GM18499 (cell line): ENCODE data around the gene PLXNA2.

Experiments used
- ATAC-seq: cut with Tn5 transposase; IDR thresholded peaks from one replicate; pipeline ENCODE4 v1.9.1; 2021; ENCODE audit warnings: moderate number of reproducible peaks; ENCODE audit not compliant: insufficient read depth, unreplicated experiment

The PLXNA2 gene

DNA sequence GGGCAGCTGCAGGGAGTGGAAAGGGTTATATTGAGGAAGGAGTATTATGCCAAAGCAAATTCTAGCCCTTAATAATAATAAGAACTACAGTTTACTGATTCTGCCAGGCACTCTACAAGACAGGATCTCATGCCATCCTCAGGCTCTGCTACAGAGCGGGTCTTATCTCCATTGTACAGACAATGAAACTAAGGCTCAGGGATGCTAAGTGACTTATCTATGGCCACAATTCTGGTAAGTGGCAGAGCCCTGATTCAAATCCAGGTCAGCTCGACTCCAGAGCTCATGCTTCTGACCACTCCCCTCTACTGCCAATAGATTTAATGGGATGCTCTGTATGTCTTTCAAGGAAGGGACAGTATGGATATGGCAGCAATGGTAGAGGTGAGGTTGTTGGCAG is 187.1 kb downstream of the PLXNA2 start:
- ATAC-seq: no peak

DNA sequence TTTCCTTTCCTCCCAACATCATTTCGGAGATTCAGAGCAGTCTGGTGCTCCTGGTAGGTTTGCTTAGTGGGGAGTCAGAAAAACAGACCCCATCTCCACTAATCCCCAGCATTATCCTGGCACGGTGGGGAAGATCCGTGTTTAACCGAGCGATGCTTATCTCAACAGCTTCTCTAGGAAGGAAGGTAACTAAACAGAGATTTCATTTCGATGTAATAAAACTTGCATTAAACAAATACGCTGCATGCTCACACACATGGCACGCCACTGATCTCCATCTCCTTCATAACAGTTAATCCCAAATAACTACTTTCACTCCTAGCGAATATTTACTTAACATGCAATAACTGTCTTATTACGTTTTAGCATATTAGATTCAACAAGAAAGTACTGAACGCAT is 188.6 kb downstream of the PLXNA2 start:
- ATAC-seq: no peak

DNA sequence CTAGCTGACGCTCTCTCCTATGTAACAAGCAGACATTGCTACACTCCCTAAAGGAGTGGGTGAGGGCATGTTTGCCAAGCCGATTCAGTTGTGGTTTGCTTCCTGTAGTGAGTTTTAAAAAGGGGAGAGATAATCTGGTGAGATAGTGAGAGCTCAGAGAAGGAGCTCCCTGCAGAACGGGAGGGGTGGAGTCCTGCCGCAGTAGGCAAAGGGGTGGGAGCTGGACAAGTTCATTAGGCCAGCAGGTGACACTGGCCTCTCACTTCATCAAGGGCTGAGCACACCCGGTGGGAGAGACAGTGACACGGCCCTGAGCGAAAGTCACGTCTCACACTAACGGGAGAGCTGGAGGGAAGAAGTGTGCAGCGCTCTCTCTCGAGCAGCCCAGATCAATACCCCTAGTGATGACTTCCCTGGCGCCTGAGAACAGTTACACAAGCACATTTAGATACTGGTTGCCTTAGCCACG is 189.2 kb downstream of the PLXNA2 start:
- no peak for ATAC-seq

DNA sequence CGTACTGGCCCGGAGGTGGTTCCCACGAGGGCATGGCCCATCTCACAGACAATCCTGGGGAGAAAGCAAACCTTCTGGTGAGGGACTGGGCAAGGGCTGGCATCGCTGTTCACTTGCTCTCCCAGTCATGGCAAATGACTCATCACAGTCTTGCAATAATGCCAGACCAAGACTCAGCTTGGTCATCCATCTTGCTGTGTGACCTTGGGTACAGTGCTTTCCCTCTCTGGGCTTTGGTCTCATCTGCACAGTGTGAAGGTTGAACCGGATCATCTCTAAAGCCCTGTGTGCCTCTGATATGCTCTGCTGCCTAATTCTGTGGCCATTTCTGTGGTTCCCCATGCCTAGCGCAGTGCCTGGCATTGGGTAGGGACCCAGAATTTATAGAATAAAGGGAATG is 189.7 kb downstream of the PLXNA2 start:
- ATAC-seq: no peak

DNA sequence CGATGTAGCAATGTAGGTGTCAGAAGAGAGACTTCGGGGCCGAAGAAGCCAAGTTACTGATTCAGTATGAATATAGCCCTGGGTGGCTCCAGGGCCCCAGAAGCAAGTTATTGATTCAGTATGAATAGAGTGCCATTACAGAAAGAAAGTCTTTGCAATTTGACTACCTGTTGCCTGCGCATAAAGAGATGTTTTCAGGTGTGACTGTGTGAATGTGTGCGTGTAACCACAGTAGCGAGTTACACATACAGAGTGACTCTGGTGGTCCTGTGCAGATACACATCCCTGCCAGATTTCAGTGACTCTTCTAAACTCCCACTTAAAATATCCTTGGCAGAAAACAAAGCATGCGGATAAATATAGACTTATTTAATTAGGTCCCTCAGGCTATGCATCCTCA is 190.5 kb downstream of the PLXNA2 start:
- ATAC-seq: no peak

DNA sequence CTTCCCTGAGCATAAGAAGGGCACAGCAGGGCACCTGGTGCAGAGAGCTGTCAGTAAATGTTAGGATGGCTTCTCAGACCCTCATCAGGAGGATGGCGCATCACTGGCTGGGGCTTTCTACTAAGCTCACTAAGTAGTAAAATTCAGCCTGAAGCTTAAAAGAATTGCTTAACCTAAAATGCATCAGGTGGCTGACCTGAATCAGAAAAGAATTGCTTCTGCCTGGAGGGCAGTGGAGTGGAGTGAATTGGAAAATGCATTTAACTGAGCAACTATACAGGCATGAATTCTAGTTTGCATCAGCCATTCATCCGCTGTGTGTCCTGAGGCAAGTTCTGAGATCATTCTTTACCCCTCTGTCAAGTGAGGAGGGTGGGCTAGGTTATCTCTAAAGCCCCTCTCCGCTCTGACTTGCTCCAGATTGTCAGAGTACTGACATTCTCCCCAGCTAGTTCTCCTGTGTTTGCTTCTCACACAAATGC is 191.2 kb downstream of the PLXNA2 start:
- no peak for ATAC-seq

DNA sequence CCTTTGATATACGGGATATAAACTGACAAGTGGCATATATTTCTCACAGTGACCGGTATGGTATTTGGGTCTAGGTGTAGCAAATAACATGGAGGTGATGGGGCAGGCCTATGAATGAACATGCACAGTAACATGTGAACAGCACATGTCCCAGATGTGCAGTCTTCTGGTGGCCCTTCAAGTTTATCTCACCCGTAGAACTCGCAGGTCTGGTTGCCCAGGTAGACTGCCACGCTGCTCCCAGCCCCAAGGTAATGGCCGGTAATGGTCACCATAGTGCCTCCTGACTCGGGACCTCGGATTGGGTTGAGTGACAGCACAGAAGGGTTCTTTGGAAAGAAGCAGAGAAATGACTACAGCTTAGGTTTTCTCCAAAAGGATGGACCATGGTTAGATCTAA is 192.0 kb downstream of the PLXNA2 start:
- no peak for ATAC-seq

DNA sequence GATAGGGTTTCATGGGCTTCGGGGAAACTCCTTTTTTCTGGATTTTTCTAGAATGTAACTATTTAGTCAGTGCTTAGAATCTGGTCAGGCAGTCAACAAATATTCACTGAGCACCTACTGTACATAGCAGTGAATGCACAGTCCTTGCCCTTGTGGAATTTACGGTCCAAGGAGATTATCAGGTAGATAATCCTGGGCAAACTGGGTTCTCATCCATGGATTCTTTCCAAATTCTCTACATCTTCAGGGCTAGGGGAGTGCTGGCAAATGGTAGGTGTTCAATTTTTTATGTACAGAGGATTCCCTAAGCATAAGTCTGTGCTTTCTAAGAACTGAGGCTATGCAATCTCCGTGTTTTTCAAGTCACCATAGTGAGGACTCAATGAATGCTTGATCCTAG is 192.5 kb downstream of the PLXNA2 start:
- no peak for ATAC-seq

DNA sequence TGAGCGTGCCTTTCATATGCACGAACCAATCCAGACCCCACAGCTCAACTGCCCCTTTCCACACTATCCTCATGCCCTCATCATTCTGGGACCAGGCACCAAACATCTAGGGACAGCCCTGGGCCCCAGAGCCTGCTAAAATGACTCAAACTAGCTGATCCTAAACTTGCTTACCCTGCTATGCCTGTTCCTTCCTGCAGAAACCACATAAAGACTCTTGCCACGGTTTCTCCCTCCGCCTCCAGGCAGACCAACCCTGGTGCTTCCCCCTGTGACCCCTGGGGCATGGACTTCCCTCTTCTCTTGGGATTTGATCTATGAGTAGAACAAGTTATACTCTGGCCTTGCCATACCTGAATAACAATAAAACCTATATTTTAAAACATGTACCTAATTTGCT is 195.3 kb downstream of the PLXNA2 start:
- ATAC-seq: no peak

DNA sequence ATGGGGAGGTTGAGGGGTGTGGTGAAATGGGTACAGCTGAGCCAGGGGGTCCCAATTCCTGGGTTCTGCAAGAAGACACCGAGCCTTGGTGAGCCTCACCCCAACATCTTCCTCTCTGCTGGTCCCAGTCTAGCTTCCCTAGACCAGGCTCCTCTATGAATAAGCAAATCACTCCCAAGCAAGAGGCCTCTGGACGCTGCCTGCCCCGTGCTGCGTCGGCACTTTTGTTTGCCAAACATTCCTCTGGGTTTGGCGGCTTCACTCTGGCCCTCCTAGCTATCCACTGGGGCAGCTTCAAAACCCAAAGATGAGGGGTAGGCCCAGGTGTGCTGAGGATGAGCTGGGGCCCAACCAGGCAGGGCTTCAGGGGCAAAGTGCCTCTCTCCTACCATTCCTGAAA is 196.2 kb downstream of the PLXNA2 start:
- no peak for ATAC-seq

DNA sequence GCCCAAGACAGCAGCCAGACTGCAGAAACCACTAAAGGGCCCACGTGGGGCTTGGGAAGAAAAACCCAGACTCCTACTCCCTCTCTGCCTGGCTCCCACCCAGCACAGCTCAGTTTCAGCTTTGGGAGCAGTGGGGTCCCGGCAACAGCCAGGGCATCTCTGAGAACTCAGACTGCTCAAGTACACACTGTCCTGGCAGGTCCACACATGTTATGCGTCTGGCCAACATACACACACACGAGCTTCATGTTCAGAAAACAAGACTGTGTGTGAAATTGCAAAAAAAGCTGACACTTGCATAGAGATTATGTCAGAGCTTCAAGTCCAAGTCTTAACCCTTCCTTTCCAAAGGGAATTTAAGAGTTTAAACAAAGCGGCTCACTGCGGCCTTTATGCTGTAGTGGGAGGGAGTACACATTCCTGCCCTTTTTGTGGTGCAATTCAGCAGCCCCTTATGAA is 196.7 kb downstream of the PLXNA2 start:
- no peak for ATAC-seq

DNA sequence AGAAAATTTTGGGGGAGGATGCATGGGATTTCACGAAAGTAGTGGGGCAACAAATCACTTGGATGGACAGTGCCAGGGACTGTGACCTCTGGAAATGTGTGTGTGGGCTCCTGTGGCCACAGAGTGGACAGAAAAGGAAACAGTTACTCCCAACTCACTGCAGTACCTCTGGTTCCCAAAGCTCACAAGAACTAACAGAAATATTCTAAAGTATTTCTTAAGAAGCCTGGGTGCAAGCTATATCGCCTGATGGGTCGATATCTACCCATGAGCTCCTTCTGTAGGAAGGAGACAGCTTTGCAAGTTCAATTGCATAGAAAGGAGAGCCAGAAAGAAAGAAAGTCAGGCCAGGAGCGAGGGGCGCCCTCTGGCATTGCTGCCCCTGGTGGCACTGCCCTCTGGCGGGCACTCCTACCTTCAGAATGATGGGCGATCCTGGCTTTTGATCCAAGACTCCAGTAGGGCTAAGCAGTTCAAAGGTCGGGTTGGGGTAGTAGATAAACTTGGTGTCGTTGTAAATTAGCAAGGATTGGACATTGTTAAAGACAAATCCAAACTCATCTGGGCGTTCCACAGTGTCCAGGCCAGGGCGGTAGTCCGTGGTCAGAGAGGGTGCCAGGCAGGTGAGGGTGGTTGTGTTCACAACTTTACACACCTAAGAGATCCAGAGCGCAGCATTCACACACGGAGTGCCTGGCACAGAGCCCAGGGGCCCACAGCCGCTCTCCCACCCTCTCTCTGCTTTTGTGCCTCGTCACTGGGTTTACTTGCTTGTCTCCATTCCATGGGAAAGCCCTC is 198.5 kb downstream of the PLXNA2 start:
- no peak for ATAC-seq

DNA sequence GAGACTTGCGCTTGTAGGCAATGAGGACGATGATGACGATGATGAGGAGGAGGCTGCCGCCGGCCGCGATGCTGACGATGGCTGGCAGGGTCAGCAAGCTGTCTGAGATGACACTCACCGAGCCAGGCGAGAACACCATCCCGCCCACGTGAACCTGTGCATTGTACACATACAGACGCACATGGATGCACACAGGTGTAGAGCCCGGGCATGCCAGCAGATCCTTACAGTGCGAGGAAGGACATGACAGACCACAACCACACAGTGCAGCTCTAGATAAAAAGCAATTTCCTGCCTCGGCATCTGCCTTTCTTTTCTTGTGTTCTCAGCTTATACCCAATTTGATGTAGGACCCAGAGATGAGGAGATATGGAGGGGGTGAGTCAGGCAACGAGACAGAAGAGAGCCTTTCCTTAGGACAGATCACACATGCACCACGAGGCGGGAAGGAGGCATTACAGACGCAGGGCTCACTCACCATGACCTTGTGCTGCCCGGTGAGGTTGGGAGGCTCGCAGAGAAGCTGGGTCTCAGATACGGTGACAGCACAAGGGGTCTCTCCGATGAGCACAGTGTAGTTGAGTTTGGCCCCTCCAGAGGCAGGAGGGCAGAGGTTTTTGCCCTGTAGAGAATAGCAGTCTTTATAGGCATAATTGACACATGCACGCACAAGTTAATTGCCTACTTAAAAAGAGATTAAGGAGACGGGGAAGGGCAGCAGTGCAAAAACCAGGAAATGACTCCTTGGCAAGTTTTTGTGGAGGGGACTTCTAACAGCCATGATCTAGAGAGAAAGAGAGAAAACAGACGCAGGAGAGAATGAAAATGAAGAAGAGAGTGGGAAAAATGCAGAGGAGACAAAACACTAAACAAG is 199.4 kb downstream of the PLXNA2 start:
- no peak for ATAC-seq

DNA sequence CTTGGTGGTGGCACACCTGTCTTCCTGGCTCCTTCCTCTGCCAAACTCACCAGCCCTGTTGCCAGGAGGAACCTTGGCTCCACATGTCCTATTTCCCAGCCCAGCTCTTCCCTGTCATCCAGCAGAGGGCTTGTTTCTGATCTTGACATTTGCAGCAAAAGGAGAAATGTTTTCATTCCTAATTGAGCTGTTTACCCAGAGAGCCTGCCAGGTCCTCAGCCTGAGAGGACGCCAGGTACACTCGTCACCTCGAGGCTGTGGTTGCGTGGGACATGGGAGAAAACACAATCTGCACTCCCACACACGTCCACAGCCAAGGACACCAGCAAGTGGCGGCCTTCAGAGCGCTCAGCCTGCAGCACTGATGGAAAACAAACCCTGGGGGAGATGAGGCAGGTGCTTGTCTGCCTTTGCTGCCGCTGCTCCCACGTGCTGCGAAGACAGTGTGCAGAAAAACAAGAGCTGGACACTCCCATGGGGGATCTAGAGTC is 200.4 kb downstream of the PLXNA2 start:
- no peak for ATAC-seq

DNA sequence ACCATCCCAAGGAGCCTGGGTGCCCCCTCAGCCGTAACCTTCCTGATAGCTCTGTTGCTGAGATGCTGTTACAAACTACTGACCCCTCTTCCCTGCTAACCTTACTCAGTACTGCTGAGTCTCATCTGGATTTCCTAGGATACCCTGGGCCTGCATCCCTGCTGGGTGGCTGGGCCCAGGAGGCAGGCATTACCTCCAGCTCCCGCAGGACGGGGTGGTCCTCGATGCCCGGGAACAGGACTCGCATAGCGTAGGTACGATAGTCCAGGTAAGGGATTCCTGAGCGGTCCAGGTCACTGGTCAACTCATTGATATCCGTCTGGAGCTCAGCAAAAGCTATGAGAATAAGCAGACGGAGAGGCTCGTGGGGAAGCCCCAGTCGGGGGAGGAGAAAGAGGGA is 201.3 kb downstream of the PLXNA2 start:
- ATAC-seq: no peak

DNA sequence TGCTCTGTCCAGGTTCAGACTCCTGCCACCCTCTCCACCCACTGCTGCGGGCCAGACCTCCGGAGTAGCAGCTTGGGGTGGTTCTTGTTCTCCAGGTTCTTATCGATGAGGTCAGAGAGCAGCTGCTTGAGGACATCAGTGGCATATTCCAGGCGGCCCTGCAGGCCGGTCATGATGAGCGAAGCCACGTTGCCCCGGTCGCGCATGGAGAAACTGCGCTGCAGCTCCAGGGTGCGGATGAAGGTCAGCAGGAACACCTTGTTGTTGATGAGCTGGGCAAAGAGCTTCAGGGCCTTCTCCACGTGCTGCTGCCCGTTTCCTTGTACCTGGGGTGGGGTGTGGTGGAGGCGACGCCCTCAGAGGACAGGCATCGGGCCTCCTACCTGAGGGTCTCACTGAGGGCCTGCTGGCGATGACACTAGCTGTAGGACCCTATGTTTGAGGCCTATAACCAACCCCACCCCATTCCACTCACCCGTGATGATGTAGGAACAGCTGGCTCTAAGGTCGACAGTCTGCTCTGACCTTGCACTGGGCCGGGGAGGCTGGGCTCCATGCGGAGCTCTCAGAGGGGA is 202.1 kb downstream of the PLXNA2 start:
- no peak for ATAC-seq

DNA sequence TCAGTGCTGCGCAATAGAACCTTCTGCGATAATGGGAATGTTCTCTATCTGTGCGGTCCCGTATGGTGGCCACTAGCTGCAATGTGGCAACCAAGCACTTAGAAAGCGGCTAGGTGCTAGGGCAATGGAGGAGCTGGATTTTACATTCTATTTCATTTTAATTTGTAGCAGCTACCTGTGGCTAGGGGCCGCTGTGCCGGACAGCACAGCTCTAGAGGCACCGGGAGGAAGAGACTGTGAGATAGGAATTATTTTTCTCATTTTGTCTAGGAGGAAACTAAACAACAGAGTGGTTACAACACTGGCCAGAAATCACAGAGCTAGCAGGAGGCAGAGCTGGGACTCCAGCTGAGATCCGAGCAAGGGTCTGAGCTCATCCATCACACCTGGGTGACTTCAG is 202.7 kb downstream of the PLXNA2 start:
- ATAC-seq: no peak

DNA sequence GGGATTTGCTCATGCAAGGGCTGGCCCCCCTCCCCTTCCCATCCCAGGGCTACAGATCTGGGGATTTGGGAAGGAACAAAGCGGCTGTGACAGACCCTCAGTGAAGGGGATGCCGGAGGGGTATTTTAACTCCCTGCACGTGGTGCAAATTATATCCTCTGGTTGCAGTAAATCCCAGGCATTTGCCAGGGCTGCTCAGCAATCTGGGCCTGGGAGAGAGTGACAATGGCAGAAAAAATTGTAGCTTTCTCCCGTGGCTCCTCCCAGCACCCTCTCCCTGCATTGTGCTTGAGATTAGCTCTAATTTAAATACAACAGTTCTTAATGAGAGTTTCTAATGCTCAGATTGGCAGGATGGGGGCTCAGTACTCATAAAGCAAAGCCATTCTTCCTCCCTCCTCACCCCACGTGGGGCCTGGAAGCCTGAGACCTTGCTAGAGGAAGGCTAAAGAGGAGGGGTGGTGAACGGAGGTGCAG is 203.3 kb downstream of the PLXNA2 start:
- no peak for ATAC-seq

DNA sequence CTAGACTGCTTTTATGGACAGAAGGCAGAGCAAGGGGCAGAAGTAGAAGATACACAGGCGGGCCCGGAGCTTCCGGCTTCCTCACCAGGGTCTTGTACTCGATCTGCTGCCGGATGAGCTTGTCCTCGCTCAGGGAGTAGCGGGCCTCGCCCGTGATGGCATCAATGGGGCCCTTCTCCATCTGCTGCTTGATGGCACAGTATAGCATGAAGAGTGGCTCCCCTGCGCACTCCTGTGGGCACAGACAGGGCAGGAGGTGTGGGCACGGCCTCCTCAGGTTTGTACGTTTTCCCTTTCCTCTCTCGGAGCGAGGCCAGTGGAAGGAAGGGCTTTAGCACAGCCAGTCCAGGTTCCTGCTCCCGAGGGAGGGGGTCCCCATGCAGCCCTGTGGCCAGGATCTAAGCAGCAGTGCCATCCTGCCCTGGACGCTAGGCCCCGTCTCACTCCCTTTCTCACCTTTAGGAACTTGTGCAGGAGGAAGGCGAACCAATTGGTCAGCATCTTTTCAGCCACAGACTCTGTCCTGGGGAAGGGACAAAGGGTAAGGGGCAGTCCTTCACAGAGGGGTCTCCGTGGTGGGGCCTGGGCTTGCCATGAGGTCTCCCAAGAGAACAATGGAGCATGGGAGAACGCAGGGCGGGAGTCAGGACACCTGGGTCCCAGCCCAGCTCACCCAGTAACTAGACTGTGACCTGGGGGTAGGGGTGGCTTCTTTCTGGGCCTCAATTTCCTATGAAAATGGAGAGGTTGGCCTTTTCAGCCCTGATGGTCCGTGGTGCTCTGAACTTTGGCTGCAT is 204.4 kb downstream of the PLXNA2 start:
- no peak for ATAC-seq

DNA sequence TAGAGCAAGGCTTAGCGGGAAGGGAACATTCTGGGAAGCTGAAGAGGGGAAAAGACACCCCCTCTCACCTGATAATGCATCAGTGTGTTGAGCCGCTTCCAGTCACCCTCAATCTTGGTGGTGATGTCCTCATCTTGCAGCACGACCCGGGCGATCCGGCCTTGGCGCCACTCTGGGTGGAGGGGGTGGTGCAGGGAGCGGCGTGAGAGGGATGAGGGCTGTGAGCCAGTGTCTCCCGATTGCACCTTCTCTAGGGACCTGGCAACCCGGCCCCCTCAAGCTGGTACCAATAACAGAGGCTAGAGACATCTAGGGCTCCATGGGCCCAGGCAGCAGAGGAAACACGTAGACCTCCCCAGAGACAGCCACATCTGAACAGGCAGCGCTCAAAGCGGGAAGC is 205.9 kb downstream of the PLXNA2 start:
- no peak for ATAC-seq
